GM12878 (cell line): ENCODE measurements around the gene SDF4.

Experiments used
- CTCF ChIP-seq, 3 experiments: IDR thresholded peaks in 2 of 3; conservative IDR thresholded peaks in 1 of 3; 2 replicates each; pipeline ENCODE4 v1.5.1; 2011; ENCODE audit warnings: low read depth in 3 of 3, low read length in 3 of 3, mild to moderate bottlenecking in 3 of 3, control low read depth in 2 of 3, moderate library complexity in 2 of 3, inconsistent platforms in 1 of 3, mixed read lengths in 1 of 3; ENCODE audit not compliant: control insufficient read depth in 2 of 3, insufficient read depth in 1 of 3; ENCODE audit errors: extremely low read depth in 1 of 3
- HDAC6 ChIP-seq: fragments of 200-600 bp; sonication (generic); IDR thresholded peaks from one replicate; pipeline ENCODE4 v1.8.0; 2017; ENCODE audit warnings: antibody characterized with exemption; ENCODE audit not compliant: unreplicated experiment
- POLR2AphosphoS5 ChIP-seq: IDR thresholded peaks from 2 replicates; pipeline ENCODE4 v1.6.1; 2011; ENCODE audit warnings: mild to moderate bottlenecking, low read length, inconsistent platforms
- RAD21 ChIP-seq: IDR thresholded peaks from 2 replicates; pipeline ENCODE4 v1.6.1; 2011; ENCODE audit warnings: mild to moderate bottlenecking, low read depth, low read length, moderate library complexity; ENCODE audit not compliant: insufficient read depth
- ZBTB33 ChIP-seq: fragments of 450-650 bp; IDR thresholded peaks from 2 replicates; pipeline ENCODE4 v1.6.1; 2017; ENCODE audit warnings: mild to moderate bottlenecking

GRCh38 chr1:1189111-1189510, 42.7 kb downstream of the SDF4 start:
- TF ChIP-seq HDAC6 (no peak), CTCF (IDR thresholded peaks at IDR 0.05 in 2 of 3, conservative IDR thresholded peaks at IDR 0.05 in 1 of 3; ENCODE audit: control insufficient read depth in 2 of 3, extremely low read depth in 1 of 3, insufficient read depth in 1 of 3, low read depth in 3 of 3, low read length in 3 of 3) (no peak), ZBTB33 (no peak), RAD21 (no peak), POLR2AphosphoS5 (no peak)
